ENCODE results near the gene ASIP. TPM values are rescaled to one million over a fixed set of nuclear protein-coding genes. Genes with fewer than 3 reads are reported as not detected.

Gene ASIP
- total RNA-seq, 3 donors from 2014 or later: not detected

GRCh38 chr20:34268851-34269636 is 27.8 kb downstream of the ASIP start:
- peak; percentile 87 for ATAC-seq

GRCh38 chr20:34269996-34270627 is 28.9 kb downstream of the ASIP start:
- intact Hi-C loops (cut with DNase I, micrococcal nuclease): no loop called here
- ATAC-seq (no peak), DNase-seq (no peak)
- H3K9me3 ChIP-seq: no peaks in the 10 kb centered on the region
- no peaks in the 10 kb centered on the region for H3K36me3 ChIP-seq (ENCODE audit: low read depth)
- TF ChIP-seq CTCF (IDR thresholded peaks at IDR 0.05): no peak
- no peaks in the 10 kb centered on the region for H3K4me1 ChIP-seq (ENCODE audit: low read depth)
- no peak overlapping the region for H3K4me3 ChIP-seq

More at GRCh38 chr20:34268851-34269636, 27.8 kb downstream of the ASIP start:
- DNase-seq: peak; percentile 51 to 62 (median 61)
- H3K4me3 ChIP-seq: no peak overlapping the region
- H3K4me1 ChIP-seq (ENCODE audit: low read depth): no peaks in the 10 kb centered on the region
- no peaks in the 10 kb centered on the region for H3K9me3 ChIP-seq
- TF ChIP-seq CTCF (IDR thresholded peaks at IDR 0.05): no peak
- H3K36me3 ChIP-seq (ENCODE audit: low read depth): no peaks in the 10 kb centered on the region
- intact Hi-C loops (cut with DNase I, micrococcal nuclease): no loop called here

- DNase-seq (no peak), ATAC-seq (no peak)
- no peak overlapping the region for H3K4me3 ChIP-seq
- intact Hi-C loops (cut with DNase I, micrococcal nuclease): no loop called here
- no peak for TF ChIP-seq CTCF (IDR thresholded peaks at IDR 0.05)
- no peaks in the 10 kb centered on the region for H3K36me3 ChIP-seq (ENCODE audit: low read depth)
- H3K9me3 ChIP-seq: no peaks in the 10 kb centered on the region
- no peaks in the 10 kb centered on the region for H3K4me1 ChIP-seq (ENCODE audit: low read depth)
These were observed 30.7 kb downstream of the ASIP start for GRCh38 chr20:34271956-34272355.

GRCh38 chr20:34274694-34275093 is 33.5 kb downstream of the ASIP start:
- Histone ChIP-seq H3K9me3 (no peaks in the 10 kb centered on the region), H3K4me1 (ENCODE audit: low read depth) (no peaks in the 10 kb centered on the region), H3K4me3 (no peak overlapping the region), H3K36me3 (ENCODE audit: low read depth) (no peaks in the 10 kb centered on the region)
- TF ChIP-seq CTCF (IDR thresholded peaks at IDR 0.05): no peak
- intact Hi-C loops (cut with DNase I, micrococcal nuclease): no loop called here
- DNase-seq (no peak), ATAC-seq (no peak)

GRCh38 chr20:34281177-34281576 is 40.0 kb downstream of the ASIP start:
- no peaks in the 10 kb centered on the region for H3K4me1 ChIP-seq (ENCODE audit: low read depth)
- H3K9me3 ChIP-seq: no peaks in the 10 kb centered on the region
- ATAC-seq (no peak), DNase-seq (no peak)
- intact Hi-C loops (cut with DNase I, micrococcal nuclease): no loop called here
- no peak overlapping the region for H3K4me3 ChIP-seq
- H3K36me3 ChIP-seq (ENCODE audit: low read depth): no peaks in the 10 kb centered on the region
- TF ChIP-seq CTCF (IDR thresholded peaks at IDR 0.05): no peak

All from mucosa of descending colon (tissue), 3 donors.